Small intestine (tissue), 7 donors: Measurements from ENCODE around the gene TXNL4A. TPM values are rescaled to one million over a fixed set of nuclear protein-coding genes. Genes with fewer than 3 reads are reported as not detected.

Experiments used
- DNase-seq, 2 donors: peaks; one replicate each; pipeline versions ENCODE4 v3.0.0 to v3.0.0-alpha.2; 2013
- FAIRE-seq: peaks from 2 replicates; lab custom pipeline; 2012; peaks lifted over from hg19 to GRCh38; lab: Jason Lieb, UNC
- H3K27ac ChIP-seq, 3 donors: one replicate each; pipeline ENCODE4 v1.5.1; 2013; ENCODE audit warnings: low read length in 2 of 3, mild to moderate bottlenecking in 2 of 3, control low read depth in 1 of 3, inconsistent platforms in 1 of 3, low read depth in 1 of 3, moderate library complexity in 1 of 3
- H3K27me3 ChIP-seq, 3 donors: one replicate each; pipeline ENCODE4 v1.6.1; 2013; ENCODE audit warnings: low read length in 3 of 3, inconsistent platforms in 1 of 3; ENCODE audit not compliant: control insufficient read depth in 3 of 3, insufficient read depth in 3 of 3
- H3K36me3 ChIP-seq, 3 donors: one replicate each; pipeline ENCODE4 v1.6.1; 2013; ENCODE audit warnings: low read length in 3 of 3, inconsistent platforms in 1 of 3, low read depth in 1 of 3, mild to moderate bottlenecking in 1 of 3, moderate library complexity in 1 of 3; ENCODE audit not compliant: control insufficient read depth in 3 of 3, insufficient read depth in 2 of 3
- H3K4me1 ChIP-seq, 3 donors: one replicate each; pipeline ENCODE4 v1.6.1; 2013; ENCODE audit warnings: low read length in 2 of 3, inconsistent platforms in 1 of 3, low read depth in 1 of 3, mild to moderate bottlenecking in 1 of 3, moderate library complexity in 1 of 3; ENCODE audit not compliant: control insufficient read depth in 3 of 3, insufficient read depth in 2 of 3
- H3K4me3 ChIP-seq, 3 donors: one replicate each; pipeline ENCODE4 v1.5.1; 2013; ENCODE audit warnings: low read length in 3 of 3, control low read depth in 1 of 3, inconsistent platforms in 1 of 3, low read depth in 1 of 3, mild to moderate bottlenecking in 1 of 3, moderate library complexity in 1 of 3
- H3K9me3 ChIP-seq, 2 donors: one replicate each; pipeline ENCODE4 v1.6.1; 2013; ENCODE audit warnings: low read depth in 1 of 2, low read length in 1 of 2; ENCODE audit not compliant: control insufficient read depth in 2 of 2, insufficient read depth in 1 of 2
- WGBS, 3 donors: extraction: QIAGEN DNeasy Blood & Tissue Kit; methylation state at CpG; one replicate each; pipeline ENCODE4 v1.1.7; 2013; 5-methylcytosine and 5-hydroxymethylcytosine counted together
- polyA plus RNA-seq, 4 donors: library from polyadenylated mRNA; stranded (reverse) in 3 of 4; unstranded in 1 of 4; fragments of 200-250 nt in 3 of 4; fragments of 120-200 nt in 1 of 4; gene quantifications; one replicate each; pipeline versions ENCODE4 v1.2.1 to v1.2.3, GENCODE V29; 2013
- donor health status: healthy with polysubstance abuse.
- donor health status: control.
- donor health status: control.
- donor health status: Bipolar disorder and iron deficiency.
- donor health status: healthy.

The TXNL4A gene
- polyA plus RNA-seq, 4 donors: 73.4 to 74.5 (median 74.0) TPM

GRCh38 chr18:79935925-79936324, 52.4 kb downstream of the TXNL4A start:
- no peak overlapping the region for H3K27ac ChIP-seq
- peaks cover 0 to 39% (median 3%) of the 10 kb centered on the region in 3 donors for H3K36me3 ChIP-seq
- H3K4me1 ChIP-seq: peaks cover 0 to 8% (median 6%) of the 10 kb centered on the region in 3 donors
- 93 to 97% (median 97%) methylated on average over 6 of the region's 6 CpGs for whole genome bisulfite sequencing, 3 donors
- H3K9me3 ChIP-seq: peaks cover 0 to 27% of the 10 kb centered on the region in 2 donors
- DNase-seq (no peak), FAIRE-seq (no peak)
- no peak overlapping the region for H3K4me3 ChIP-seq
- no peaks in the 10 kb centered on the region for H3K27me3 ChIP-seq

- H3K36me3 ChIP-seq: peaks cover 0 to 35% (median 3%) of the 10 kb centered on the region in 3 donors
- FAIRE-seq (no peak), DNase-seq (no peak)
- WGBS, 3 donors: 91 to 98% (median 94%) methylated on average over 3 of the region's 3 CpGs
- H3K4me1 ChIP-seq: peaks cover 0 to 8% (median 6%) of the 10 kb centered on the region in 3 donors
- H3K4me3 ChIP-seq: no peak overlapping the region
- H3K27me3 ChIP-seq: no peaks in the 10 kb centered on the region
- peaks cover 0 to 27% of the 10 kb centered on the region in 2 donors for H3K9me3 ChIP-seq
- H3K27ac ChIP-seq: no peak overlapping the region
Observed at GRCh38 chr18:79935499-79935898, 52.9 kb downstream of the TXNL4A start.

- Histone ChIP-seq H3K27ac (no peak overlapping the region), H3K9me3 (peaks cover 0 to 27% of the 10 kb centered on the region in 2 donors), H3K4me3 (no peak overlapping the region), H3K27me3 (no peaks in the 10 kb centered on the region), H3K36me3 (peaks cover 0 to 31% (median 3%) of the 10 kb centered on the region in 3 donors), H3K4me1 (peaks cover 0 to 8% (median 6%) of the 10 kb centered on the region in 3 donors)
- 54 to 85% (median 79%) methylated on average over 5 of the region's 5 CpGs for WGBS, 3 donors
- DNase-seq (no peak), FAIRE-seq (no peak)
Observed at GRCh38 chr18:79935098-79935480, 53.3 kb downstream of the TXNL4A start.

GRCh38 chr18:79934311-79935097, 53.9 kb downstream of the TXNL4A start:
- H3K36me3 ChIP-seq: peaks cover 2 to 30% (median 5%) of the 10 kb centered on the region in 3 donors

GRCh38 chr18:79933765-79934164, 54.6 kb downstream of the TXNL4A start:
- H3K9me3 ChIP-seq: peaks cover 0 to 38% of the 10 kb centered on the region in 2 donors
- no peak overlapping the region for H3K27ac ChIP-seq
- no peaks in the 10 kb centered on the region for H3K27me3 ChIP-seq
- H3K4me3 ChIP-seq: no peak overlapping the region
- peaks cover 2 to 32% (median 5%) of the 10 kb centered on the region in 3 donors for H3K36me3 ChIP-seq
- FAIRE-seq (no peak), DNase-seq (peak; percentile 59 to 61)
- WGBS, 3 donors: 67 to 77% (median 73%) methylated on average over 10 of the region's 10 CpGs
- H3K4me1 ChIP-seq: peaks cover 0 to 8% (median 6%) of the 10 kb centered on the region in 3 donors

More at GRCh38 chr18:79934311-79935097, 53.9 kb downstream of the TXNL4A start:
- Histone ChIP-seq H3K4me1 (peaks cover 0 to 8% (median 6%) of the 10 kb centered on the region in 3 donors), H3K4me3 (no peak overlapping the region), H3K9me3 (peaks cover 0 to 31% of the 10 kb centered on the region in 2 donors), H3K27ac (peak overlapping the region; percentile 1 to 42 (median 6)), H3K27me3 (no peaks in the 10 kb centered on the region)
- DNase-seq: peak; percentile 68 to 70
- FAIRE-seq: no peak
- 37 to 64% (median 40%) methylated on average over 8 of the region's 8 CpGs for WGBS, 3 donors

- Histone ChIP-seq H3K36me3 (peaks cover 2 to 38% (median 3%) of the 10 kb centered on the region in 3 donors), H3K9me3 (peaks cover 0 to 47% of the 10 kb centered on the region in 2 donors), H3K27ac (no peak overlapping the region), H3K4me3 (no peak overlapping the region), H3K4me1 (peaks cover 0 to 8% (median 6%) of the 10 kb centered on the region in 3 donors), H3K27me3 (no peaks in the 10 kb centered on the region)
- FAIRE-seq: no peak
- 94 to 96% (median 94%) methylated on average over 3 of the region's 3 CpGs for WGBS, 3 donors
- DNase-seq: no peak
Observed at GRCh38 chr18:79932907-79933306, 55.5 kb downstream of the TXNL4A start.

GRCh38 chr18:79931475-79931874, 56.9 kb downstream of the TXNL4A start:
- Histone ChIP-seq H3K36me3 (peaks cover 2 to 40% (median 3%) of the 10 kb centered on the region in 3 donors), H3K27me3 (no peaks in the 10 kb centered on the region), H3K4me3 (no peak overlapping the region), H3K27ac (no peak overlapping the region), H3K4me1 (peaks cover 0 to 8% (median 6%) of the 10 kb centered on the region in 3 donors), H3K9me3 (peaks cover 0 to 46% of the 10 kb centered on the region in 2 donors)
- WGBS, 3 donors: 92 to 100% (median 94%) methylated on average over 2 of the region's 2 CpGs
- no peak for FAIRE-seq
- DNase-seq: no peak

- WGBS, 3 donors: 98 to 99% (median 98%) methylated on average over 2 of the region's 2 CpGs
- peaks cover 0 to 37% of the 10 kb centered on the region in 2 donors for H3K9me3 ChIP-seq
- H3K4me1 ChIP-seq: peaks cover 0 to 8% (median 6%) of the 10 kb centered on the region in 3 donors
- no peak overlapping the region for H3K4me3 ChIP-seq
- no peaks in the 10 kb centered on the region for H3K27me3 ChIP-seq
- no peak for FAIRE-seq
- DNase-seq: no peak
- no peak overlapping the region for H3K27ac ChIP-seq
- peaks cover 2 to 39% (median 3%) of the 10 kb centered on the region in 3 donors for H3K36me3 ChIP-seq
Observed at GRCh38 chr18:79930020-79930642, 58.2 kb downstream of the TXNL4A start.
